ENCODE measurements around the gene VMAC. TPM values are rescaled to one million over a fixed set of nuclear protein-coding genes. Genes with fewer than 3 reads are reported as not detected.
A peak's percentile ranks its signal among the peaks of the same experiment; 100 is the strongest.

The VMAC gene
- total and polyA plus RNA-seq, 9 of the 15 experiments (the other 6 are each of a cell fraction or from before 2014, with no cell fraction given): 0.03 to 3.4 (median 1.1) TPM

DNA sequence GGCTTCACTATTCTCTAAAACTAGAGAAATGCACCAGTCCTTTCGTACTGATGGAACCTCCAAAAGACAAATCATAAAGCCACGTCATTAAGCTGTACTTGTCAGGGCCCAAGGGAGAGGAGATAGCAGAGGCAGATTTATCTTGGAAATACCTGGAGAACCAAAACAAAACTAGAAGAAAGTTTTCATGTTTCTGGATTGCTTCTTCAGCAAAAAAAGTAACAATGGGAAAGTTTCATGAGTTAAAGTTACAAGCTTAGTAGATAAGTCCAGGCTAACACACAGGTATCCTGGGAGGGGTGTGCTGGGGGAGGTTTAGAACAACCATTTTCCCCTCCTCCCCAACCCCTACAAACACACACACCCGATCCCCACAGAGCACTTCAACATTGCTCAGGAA, 51.7 kb downstream of the VMAC start (continued):
- TF ChIP-seq NR2C1 (IDR thresholded peaks at IDR 0.05) (no peak), NR2C1 (tag; IDR thresholded peaks at IDR 0.05) (no peak), ZNF324 (CRISPR knock-in tag; IDR thresholded peaks at IDR 0.05) (no peak), MBD2 (IDR thresholded peaks at IDR 0.05; ENCODE audit: borderline replicate concordance, low read depth) (no peak), MEIS2 (IDR thresholded peaks at IDR 0.05; ENCODE audit: partially characterized antibody) (peak; percentile 30), SPI1 (IDR thresholded peaks at IDR 0.05; ENCODE audit: borderline replicate concordance, low read depth, low read length) (no peak), EP300 (IDR thresholded peaks at IDR 0.05; ENCODE audit: low read length) (no peak), JUNB (CRISPR knock-in tag; conservative IDR thresholded peaks at IDR 0.05) (no peak), CREM (IDR thresholded peaks at IDR 0.05; ENCODE audit: low read depth) (peak; percentile 32; the same call in 1 of the 2 replicates), BRF1 (IDR thresholded peaks at IDR 0.05; ENCODE audit: borderline replicate concordance, extremely low read depth, insufficient read length) (no peak), ZNF75A (CRISPR knock-in tag; IDR thresholded peaks at IDR 0.05) (no peak)
- TF ChIP-seq, protein P1, sequence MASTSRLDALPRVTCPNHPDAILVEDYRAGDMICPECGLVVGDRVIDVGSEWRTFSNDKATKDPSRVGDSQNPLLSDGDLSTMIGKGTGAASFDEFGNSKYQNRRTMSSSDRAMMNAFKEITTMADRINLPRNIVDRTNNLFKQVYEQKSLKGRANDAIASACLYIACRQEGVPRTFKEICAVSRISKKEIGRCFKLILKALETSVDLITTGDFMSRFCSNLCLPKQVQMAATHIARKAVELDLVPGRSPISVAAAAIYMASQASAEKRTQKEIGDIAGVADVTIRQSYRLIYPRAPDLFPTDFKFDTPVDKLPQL (IDR thresholded peaks at IDR 0.05; ENCODE audit: extremely low read depth, insufficient read length): no peak
- TF ChIP-seq, protein P2, sequence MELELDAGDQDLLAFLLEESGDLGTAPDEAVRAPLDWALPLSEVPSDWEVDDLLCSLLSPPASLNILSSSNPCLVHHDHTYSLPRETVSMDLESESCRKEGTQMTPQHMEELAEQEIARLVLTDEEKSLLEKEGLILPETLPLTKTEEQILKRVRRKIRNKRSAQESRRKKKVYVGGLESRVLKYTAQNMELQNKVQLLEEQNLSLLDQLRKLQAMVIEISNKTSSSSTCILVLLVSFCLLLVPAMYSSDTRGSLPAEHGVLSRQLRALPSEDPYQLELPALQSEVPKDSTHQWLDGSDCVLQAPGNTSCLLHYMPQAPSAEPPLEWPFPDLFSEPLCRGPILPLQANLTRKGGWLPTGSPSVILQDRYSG (tag; conservative IDR thresholded peaks at IDR 0.05; ENCODE audit: low read depth): no peak
- TF ChIP-seq, protein P3, sequence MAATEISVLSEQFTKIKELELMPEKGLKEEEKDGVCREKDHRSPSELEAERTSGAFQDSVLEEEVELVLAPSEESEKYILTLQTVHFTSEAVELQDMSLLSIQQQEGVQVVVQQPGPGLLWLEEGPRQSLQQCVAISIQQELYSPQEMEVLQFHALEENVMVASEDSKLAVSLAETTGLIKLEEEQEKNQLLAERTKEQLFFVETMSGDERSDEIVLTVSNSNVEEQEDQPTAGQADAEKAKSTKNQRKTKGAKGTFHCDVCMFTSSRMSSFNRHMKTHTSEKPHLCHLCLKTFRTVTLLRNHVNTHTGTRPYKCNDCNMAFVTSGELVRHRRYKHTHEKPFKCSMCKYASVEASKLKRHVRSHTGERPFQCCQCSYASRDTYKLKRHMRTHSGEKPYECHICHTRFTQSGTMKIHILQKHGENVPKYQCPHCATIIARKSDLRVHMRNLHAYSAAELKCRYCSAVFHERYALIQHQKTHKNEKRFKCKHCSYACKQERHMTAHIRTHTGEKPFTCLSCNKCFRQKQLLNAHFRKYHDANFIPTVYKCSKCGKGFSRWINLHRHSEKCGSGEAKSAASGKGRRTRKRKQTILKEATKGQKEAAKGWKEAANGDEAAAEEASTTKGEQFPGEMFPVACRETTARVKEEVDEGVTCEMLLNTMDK (IDR thresholded peaks at IDR 0.05; ENCODE audit: borderline replicate concordance, insufficient read depth, low read depth, low read length, poor library complexity, severe bottlenecking): no peak
- TF ChIP-seq, protein P4, sequence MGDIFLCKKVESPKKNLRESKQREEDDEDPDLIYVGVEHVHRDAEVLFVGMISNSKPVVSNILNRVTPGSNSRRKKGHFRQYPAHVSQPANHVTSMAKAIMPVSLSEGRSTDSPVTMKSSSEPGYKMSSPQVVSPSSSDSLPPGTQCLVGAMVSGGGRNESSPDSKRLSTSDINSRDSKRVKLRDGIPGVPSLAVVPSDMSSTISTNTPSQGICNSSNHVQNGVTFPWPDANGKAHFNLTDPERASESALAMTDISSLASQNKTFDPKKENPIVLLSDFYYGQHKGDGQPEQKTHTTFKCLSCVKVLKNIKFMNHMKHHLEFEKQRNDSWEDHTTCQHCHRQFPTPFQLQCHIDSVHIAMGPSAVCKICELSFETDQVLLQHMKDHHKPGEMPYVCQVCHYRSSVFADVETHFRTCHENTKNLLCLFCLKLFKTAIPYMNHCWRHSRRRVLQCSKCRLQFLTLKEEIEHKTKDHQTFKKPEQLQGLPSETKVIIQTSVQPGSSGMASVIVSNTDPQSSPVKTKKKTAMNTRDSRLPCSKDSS (IDR thresholded peaks at IDR 0.05; ENCODE audit: low read depth, partially characterized antibody): no peak
